Measurements from ENCODE around the gene ERBB4. TPM values are rescaled to one million over a fixed set of nuclear protein-coding genes. Genes with fewer than 3 reads are reported as not detected.

ERBB4 gene
- total RNA-seq, 6 donors from 2014 or later, result 3.3 to 24.2 (median 11.7) TPM

DNA sequence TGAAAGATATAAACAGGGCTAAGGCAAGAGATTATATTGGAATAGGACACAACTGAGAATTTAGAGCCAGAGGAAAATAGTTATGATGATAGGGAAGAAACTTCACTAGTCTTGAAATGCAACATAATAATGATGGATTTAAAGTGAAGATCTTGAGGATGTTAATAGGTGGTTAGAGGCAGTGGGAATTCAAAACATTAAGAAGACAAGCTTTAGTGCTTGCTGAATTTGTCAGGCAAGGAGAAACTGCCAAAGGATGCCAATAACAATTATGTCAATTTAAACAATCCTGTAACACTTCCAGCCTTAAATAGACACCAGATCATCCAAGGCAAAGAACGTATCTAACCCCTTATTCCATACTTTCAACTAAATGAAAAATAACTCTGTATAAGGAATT, 330.1 kb downstream of the ERBB4 start:
- no peak overlapping the region for H3K27ac ChIP-seq
- H3K36me3 ChIP-seq, result no peaks in the 10 kb centered on the region
- no peaks in the 10 kb centered on the region for H3K27me3 ChIP-seq
- no peaks in the 10 kb centered on the region for H3K9me3 ChIP-seq
- ATAC-seq (ENCODE audit: low FRiP score in 2 of 2), result no peak
- TF ChIP-seq POLR2A (IDR thresholded peaks at IDR 0.05) (no peak), POLR2AphosphoS5 (IDR thresholded peaks at IDR 0.05) (no peak), EP300 (IDR thresholded peaks at IDR 0.05) (no peak)
- TF ChIP-seq, protein P1, sequence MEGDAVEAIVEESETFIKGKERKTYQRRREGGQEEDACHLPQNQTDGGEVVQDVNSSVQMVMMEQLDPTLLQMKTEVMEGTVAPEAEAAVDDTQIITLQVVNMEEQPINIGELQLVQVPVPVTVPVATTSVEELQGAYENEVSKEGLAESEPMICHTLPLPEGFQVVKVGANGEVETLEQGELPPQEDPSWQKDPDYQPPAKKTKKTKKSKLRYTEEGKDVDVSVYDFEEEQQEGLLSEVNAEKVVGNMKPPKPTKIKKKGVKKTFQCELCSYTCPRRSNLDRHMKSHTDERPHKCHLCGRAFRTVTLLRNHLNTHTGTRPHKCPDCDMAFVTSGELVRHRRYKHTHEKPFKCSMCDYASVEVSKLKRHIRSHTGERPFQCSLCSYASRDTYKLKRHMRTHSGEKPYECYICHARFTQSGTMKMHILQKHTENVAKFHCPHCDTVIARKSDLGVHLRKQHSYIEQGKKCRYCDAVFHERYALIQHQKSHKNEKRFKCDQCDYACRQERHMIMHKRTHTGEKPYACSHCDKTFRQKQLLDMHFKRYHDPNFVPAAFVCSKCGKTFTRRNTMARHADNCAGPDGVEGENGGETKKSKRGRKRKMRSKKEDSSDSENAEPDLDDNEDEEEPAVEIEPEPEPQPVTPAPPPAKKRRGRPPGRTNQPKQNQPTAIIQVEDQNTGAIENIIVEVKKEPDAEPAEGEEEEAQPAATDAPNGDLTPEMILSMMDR (IDR thresholded peaks at IDR 0.05), result no peak
- no peak for DNase-seq
- WGBS, 2 donors, result 47 to 74% methylated on average over 1 of the region's 1 CpG
- H3K4me3 ChIP-seq, result no peak overlapping the region
- H3K4me1 ChIP-seq, result no peaks in the 10 kb centered on the region

DNA sequence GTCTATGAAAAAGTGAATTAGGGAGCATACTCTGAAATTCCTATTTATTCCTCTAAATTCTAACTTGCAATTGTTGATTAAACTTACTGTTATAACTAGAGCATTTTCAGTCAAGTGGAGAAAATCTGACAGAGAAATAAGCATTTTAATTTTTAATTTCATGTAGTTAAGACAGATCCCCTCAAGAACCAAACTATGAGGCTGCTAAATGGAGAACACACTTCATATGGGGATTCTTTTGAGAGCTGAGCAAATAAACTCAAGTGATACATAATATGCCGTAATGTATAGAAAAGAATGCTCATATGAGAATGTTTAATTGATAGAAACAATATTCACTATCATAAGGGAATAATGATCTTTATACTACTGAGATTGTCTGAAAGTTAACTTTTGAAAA, 340.8 kb downstream of the ERBB4 start:
- Histone ChIP-seq H3K36me3 (no peaks in the 10 kb centered on the region), H3K9me3 (no peaks in the 10 kb centered on the region), H3K4me3 (no peak overlapping the region), H3K27me3 (no peaks in the 10 kb centered on the region), H3K27ac (no peak overlapping the region), H3K4me1 (no peaks in the 10 kb centered on the region)
- DNase-seq, result no peak
- ATAC-seq (ENCODE audit: low FRiP score in 2 of 2), result no peak
- WGBS, 2 donors, result 81 to 86% methylated on average over 1 of the region's 1 CpG
- TF ChIP-seq EP300 (IDR thresholded peaks at IDR 0.05), result no peak
- TF ChIP-seq, protein P1 (IDR thresholded peaks at IDR 0.05), result no peak
- TF ChIP-seq POLR2AphosphoS5 (IDR thresholded peaks at IDR 0.05), result no peak
- TF ChIP-seq POLR2A (IDR thresholded peaks at IDR 0.05), result no peak

DNA sequence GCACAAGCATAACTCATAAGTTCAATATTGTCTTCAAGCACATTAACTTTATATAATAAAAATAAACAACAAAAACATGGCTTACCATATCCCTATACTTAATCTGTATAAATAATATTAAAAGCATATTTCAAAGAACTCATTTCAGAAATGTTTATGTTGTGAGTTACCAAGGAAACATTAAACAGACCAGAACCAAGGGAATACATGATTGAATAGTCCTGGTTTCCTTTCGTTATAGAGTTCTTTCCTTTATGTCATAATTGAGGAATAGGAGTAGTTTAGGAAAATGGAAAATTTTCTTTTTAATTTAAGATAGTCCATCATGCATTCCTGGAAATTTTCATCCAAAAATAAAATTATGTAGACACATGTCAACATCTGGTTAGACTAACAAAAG, 343.0 kb downstream of the ERBB4 start:
- TF ChIP-seq, protein P1 (IDR thresholded peaks at IDR 0.05), result no peak
- TF ChIP-seq POLR2AphosphoS5 (IDR thresholded peaks at IDR 0.05) (no peak), EP300 (IDR thresholded peaks at IDR 0.05) (no peak), POLR2A (IDR thresholded peaks at IDR 0.05) (no peak)
- 45 to 59% methylated on average over 1 of the region's 1 CpG for WGBS, 2 donors
- Histone ChIP-seq H3K36me3 (no peaks in the 10 kb centered on the region), H3K27me3 (no peaks in the 10 kb centered on the region), H3K4me3 (no peak overlapping the region), H3K9me3 (no peaks in the 10 kb centered on the region), H3K27ac (no peak overlapping the region), H3K4me1 (no peaks in the 10 kb centered on the region)
- no peak for ATAC-seq (ENCODE audit: low FRiP score in 2 of 2)
- DNase-seq, result no peak

DNA sequence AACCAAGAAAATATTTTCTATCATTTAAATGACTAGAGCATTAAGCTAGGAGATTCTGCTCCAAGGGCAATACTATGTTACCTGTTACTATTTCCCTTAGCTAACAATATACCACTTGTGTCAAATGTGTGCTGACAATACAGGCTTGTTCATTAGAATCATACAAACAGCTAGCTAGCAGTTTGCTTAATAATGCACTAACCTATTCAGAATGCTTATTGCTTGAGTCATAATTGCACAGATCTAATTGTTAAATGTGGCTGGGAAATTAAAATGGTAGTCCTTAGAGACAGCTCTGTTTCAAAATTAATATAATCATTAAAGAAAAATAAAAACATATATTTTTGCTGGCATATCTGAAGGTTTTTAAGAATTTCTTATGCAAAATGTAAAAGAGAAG, 344.2 kb downstream of the ERBB4 start:
- H3K27ac ChIP-seq, result no peak overlapping the region
- no peak overlapping the region for H3K4me3 ChIP-seq
- H3K9me3 ChIP-seq, result no peaks in the 10 kb centered on the region
- H3K27me3 ChIP-seq, result no peaks in the 10 kb centered on the region
- no peak for TF ChIP-seq POLR2AphosphoS5 (IDR thresholded peaks at IDR 0.05)
- no peak for TF ChIP-seq EP300 (IDR thresholded peaks at IDR 0.05)
- TF ChIP-seq, protein P1 (IDR thresholded peaks at IDR 0.05), result no peak
- TF ChIP-seq POLR2A (IDR thresholded peaks at IDR 0.05), result no peak
- H3K4me1 ChIP-seq, result no peaks in the 10 kb centered on the region
- H3K36me3 ChIP-seq, result no peaks in the 10 kb centered on the region
- ATAC-seq (ENCODE audit: low FRiP score in 2 of 2), result no peak
- DNase-seq, result no peak

DNA sequence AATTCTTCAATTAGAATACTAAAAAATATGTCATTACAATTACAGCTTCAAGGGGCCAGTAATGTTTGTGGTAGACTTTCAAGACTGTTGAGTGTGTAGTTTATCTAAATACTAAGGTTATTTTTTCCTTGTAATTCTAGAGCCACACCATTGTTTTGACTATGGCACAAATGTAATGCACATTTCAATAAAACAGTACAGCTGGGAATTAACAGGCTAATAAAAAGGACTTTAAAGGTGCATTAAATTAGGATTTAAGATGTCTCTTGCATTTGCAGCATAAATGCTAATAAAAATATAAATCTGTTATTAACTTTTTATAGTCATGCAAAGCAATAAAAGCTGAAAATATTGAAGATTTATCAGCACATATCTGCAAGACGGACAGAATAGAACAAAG, 344.8 kb downstream of the ERBB4 start:
- no peaks in the 10 kb centered on the region for H3K36me3 ChIP-seq
- no peaks in the 10 kb centered on the region for H3K4me1 ChIP-seq
- DNase-seq (no peak), ATAC-seq (ENCODE audit: low FRiP score in 2 of 2) (no peak)
- H3K27me3 ChIP-seq, result no peaks in the 10 kb centered on the region
- no peak overlapping the region for H3K27ac ChIP-seq
- 66 to 70% methylated on average over 1 of the region's 1 CpG for WGBS, 2 donors
- H3K4me3 ChIP-seq, result no peak overlapping the region
- no peaks in the 10 kb centered on the region for H3K9me3 ChIP-seq
- TF ChIP-seq POLR2A (IDR thresholded peaks at IDR 0.05), result no peak
- TF ChIP-seq, protein P1 (IDR thresholded peaks at IDR 0.05), result no peak
- TF ChIP-seq EP300 (IDR thresholded peaks at IDR 0.05), result no peak
- no peak for TF ChIP-seq POLR2AphosphoS5 (IDR thresholded peaks at IDR 0.05)
